ENCODE measurements around the gene B3GNT8. TPM values are rescaled to one million over a fixed set of nuclear protein-coding genes. Genes with fewer than 3 reads are reported as not detected.

B3GNT8 gene
- total RNA-seq, 1 donor from 2014 or later: 35.8 TPM

DNA sequence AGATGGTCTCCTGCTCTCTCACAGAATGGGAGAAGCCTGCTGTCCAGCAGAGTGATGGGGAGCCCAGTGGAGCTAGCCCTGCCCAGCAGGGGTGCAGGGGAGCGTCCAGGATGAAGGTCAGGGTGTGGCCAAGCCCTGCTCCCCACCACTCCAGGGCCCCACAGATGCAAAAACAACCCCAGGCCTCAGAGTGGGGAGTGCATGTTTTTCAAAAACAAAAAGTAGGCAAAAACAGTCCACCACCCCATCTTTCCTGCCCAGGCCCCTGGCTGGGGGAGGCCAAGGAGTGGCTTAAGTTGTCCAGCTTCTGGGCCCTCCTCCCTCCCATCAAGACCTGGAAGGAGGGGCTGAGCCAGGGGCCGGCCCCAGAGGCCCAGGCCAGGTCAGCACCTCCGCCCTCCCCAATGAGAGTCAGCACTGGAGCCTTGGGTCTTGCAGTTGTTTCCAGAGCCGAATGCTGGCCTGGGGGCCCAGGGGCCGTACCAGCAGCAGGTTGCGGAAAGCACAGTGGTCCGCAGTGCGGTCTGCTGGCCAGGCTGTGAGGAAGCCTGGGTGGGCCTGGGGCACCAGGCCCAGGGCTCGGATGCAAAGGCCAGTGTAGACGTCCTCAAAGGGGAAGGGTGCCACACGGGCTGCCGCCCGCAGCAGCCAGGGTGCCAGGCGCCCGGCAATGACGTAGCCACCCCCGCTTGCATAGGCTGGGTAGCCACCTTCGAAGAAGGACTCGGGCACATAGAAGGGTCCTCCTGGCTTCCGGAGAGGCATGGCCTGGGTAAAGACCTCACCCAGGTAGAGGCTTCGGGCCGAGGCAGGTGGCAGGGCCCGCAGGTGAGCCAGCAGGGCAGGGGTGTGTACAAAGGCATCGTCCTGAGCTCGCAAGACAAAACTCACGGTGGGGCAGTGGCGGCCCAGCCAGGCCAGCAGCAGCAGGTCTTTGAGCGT lies 1.7 kb downstream of the B3GNT8 start:
- TF ChIP-seq, protein P1, sequence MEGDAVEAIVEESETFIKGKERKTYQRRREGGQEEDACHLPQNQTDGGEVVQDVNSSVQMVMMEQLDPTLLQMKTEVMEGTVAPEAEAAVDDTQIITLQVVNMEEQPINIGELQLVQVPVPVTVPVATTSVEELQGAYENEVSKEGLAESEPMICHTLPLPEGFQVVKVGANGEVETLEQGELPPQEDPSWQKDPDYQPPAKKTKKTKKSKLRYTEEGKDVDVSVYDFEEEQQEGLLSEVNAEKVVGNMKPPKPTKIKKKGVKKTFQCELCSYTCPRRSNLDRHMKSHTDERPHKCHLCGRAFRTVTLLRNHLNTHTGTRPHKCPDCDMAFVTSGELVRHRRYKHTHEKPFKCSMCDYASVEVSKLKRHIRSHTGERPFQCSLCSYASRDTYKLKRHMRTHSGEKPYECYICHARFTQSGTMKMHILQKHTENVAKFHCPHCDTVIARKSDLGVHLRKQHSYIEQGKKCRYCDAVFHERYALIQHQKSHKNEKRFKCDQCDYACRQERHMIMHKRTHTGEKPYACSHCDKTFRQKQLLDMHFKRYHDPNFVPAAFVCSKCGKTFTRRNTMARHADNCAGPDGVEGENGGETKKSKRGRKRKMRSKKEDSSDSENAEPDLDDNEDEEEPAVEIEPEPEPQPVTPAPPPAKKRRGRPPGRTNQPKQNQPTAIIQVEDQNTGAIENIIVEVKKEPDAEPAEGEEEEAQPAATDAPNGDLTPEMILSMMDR (IDR thresholded peaks at IDR 0.05): no peak
- TF ChIP-seq POLR2AphosphoS5 (IDR thresholded peaks at IDR 0.05; ENCODE audit: insufficient read depth in 1 of 2, low read depth in 1 of 2): no peak
- TF ChIP-seq POLR2A (IDR thresholded peaks at IDR 0.05): no peak
- peak overlapping the region; percentile 90 for H3K27ac ChIP-seq
- no peaks in the 10 kb centered on the region for H3K27me3 ChIP-seq
- intact Hi-C loops (cut with DNase I): no loop called here
- no peaks in the 10 kb centered on the region for H3K9me3 ChIP-seq
- H3K4me3 ChIP-seq: peak overlapping the region; percentile 54 to 61
- no peak for DNase-seq (ENCODE audit: extremely low spot score in 2 of 2)
- H3K36me3 ChIP-seq: peaks cover 6 to 37% of the 10 kb centered on the region in 2 donors
- H3K4me1 ChIP-seq: peaks cover 46% of the 10 kb centered on the region

DNA sequence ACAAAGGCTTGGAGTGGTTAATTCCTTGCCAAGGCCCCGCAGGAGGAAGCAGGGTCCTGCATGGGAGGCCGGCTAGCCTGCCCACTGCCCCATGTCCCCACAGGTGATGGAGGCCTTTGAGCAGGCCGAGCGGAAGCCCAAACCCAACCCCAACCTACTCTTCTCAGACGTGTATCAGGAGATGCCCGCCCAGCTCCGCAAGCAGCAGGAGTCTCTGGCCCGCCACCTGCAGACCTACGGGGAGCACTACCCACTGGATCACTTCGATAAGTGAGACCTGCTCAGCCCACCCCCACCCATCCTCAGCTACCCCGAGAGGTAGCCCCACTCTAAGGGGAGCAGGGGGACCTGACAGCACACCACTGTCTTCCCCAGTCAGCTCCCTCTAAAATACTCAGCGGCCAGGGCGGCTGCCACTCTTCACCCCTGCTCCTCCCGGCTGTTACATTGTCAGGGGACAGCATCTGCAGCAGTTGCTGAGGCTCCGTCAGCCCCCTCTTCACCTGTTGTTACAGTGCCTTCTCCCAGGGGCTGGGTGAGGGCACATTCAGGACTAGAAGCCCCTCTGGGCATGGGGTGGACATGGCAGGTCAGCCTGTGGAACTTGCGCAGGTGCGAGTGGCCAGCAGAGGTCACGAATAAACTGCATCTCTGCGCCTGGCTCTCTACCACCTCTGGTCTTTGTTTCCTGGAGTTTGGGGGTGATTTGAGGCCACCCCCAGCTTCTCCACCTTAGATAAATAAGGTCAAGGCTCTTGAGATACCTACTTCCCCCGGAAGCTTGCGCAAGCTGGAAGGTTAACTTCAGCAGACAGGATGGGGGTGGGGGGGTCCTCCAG lies 2.6 kb downstream of the B3GNT8 start:
- peaks cover 6 to 44% of the 10 kb centered on the region in 2 donors for H3K36me3 ChIP-seq

DNA sequence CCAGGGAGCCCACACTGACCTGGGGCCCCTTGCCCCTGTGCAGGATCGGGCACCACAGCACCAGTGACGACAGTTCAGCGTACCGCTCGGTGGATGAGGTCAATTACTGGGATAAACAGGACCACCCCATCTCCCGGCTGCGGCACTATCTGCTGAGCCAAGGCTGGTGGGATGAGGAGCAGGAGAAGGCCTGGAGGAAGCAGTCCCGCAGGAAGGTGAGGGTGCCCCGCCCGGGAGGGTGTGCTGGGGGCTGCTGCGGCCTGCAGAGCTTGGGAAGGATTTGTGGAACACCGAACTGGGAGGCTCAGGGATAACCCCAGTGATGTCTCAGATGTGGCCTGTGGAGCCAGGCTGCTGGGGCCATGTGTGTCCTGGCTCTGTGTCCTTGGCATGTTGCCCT lies 4.2 kb downstream of the B3GNT8 start:
- no peaks in the 10 kb centered on the region for H3K27me3 ChIP-seq
- H3K27ac ChIP-seq: no peak overlapping the region
- H3K9me3 ChIP-seq: no peaks in the 10 kb centered on the region
- H3K36me3 ChIP-seq: peaks cover 6 to 55% of the 10 kb centered on the region in 2 donors
- H3K4me1 ChIP-seq: peaks cover 34% of the 10 kb centered on the region
- DNase-seq (ENCODE audit: extremely low spot score in 2 of 2): no peak
- TF ChIP-seq, protein P1 (IDR thresholded peaks at IDR 0.05): no peak
- TF ChIP-seq POLR2AphosphoS5 (IDR thresholded peaks at IDR 0.05; ENCODE audit: insufficient read depth in 1 of 2, low read depth in 1 of 2) (no peak), POLR2A (IDR thresholded peaks at IDR 0.05) (no peak)
- intact Hi-C loops (cut with DNase I): no loop called here
- H3K4me3 ChIP-seq: no peak overlapping the region

More for the DNA sequence above, 2.6 kb downstream of the B3GNT8 start:
- peak overlapping the region; percentile 90 for H3K27ac ChIP-seq
- no peaks in the 10 kb centered on the region for H3K27me3 ChIP-seq
- DNase-seq (ENCODE audit: extremely low spot score in 2 of 2): no peak
- no peaks in the 10 kb centered on the region for H3K9me3 ChIP-seq
- peaks cover 46% of the 10 kb centered on the region for H3K4me1 ChIP-seq
- H3K4me3 ChIP-seq: peak overlapping the region in 1 of 2 donors; percentile 61
- intact Hi-C loops (cut with DNase I): no loop called here
- TF ChIP-seq POLR2AphosphoS5 (IDR thresholded peaks at IDR 0.05; ENCODE audit: insufficient read depth in 1 of 2, low read depth in 1 of 2): no peak
- no peak for TF ChIP-seq POLR2A (IDR thresholded peaks at IDR 0.05)
- TF ChIP-seq, protein P1 (IDR thresholded peaks at IDR 0.05): no peak

DNA sequence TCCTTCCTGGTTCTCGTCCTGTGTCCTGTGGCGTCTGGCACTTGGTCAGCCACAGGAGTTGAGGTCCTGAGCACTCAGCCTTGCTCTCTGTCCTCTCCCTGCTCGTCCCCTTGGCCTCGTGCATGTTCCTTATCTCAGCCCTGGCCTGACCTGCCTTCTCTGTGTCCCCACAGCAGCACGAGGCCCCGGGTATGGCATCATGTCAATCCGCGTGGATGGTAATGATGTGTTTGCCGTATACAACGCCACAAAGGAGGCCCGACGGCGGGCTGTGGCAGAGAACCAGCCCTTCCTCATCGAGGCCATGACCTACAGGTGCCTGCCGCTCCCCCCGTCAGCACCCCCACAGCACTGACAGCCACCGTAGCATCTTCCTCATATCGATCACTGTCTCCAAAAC lies 4.7 kb downstream of the B3GNT8 start:
- Histone ChIP-seq H3K27ac (no peak overlapping the region), H3K36me3 (peaks cover 6 to 55% of the 10 kb centered on the region in 2 donors), H3K27me3 (no peaks in the 10 kb centered on the region), H3K4me1 (peaks cover 29% of the 10 kb centered on the region), H3K4me3 (no peak overlapping the region), H3K9me3 (no peaks in the 10 kb centered on the region)
- TF ChIP-seq POLR2A (IDR thresholded peaks at IDR 0.05): no peak
- TF ChIP-seq POLR2AphosphoS5 (IDR thresholded peaks at IDR 0.05; ENCODE audit: insufficient read depth in 1 of 2, low read depth in 1 of 2): no peak
- TF ChIP-seq, protein P1 (IDR thresholded peaks at IDR 0.05): no peak
- intact Hi-C loops (cut with DNase I): no loop called here
- no peak for DNase-seq (ENCODE audit: extremely low spot score in 2 of 2)

Measured in vagina (tissue), 2 donors.